Esophagus muscularis mucosa (tissue), 4 donors: ENCODE data around the gene LRFN2. TPM values are rescaled to one million over a fixed set of nuclear protein-coding genes. Genes with fewer than 3 reads are reported as not detected.

Experiments
- DNase-seq: peaks from one replicate; pipeline ENCODE4 v3.0.0-alpha.2; 2017; ENCODE audit errors: extremely low spot score
- H3K27ac ChIP-seq, 4 donors: fragments of 200-600 bp; sonication (generic); replicated peaks in 1 of 4; 1 replicate in 3 of 4; 2 replicates in 1 of 4; pipeline ENCODE4 v1.5.1; 2016 to 2019; ENCODE audit warnings: mild to moderate bottlenecking in 1 of 4
- H3K27me3 ChIP-seq, 4 donors: fragments of 200-600 bp; sonication (generic); one replicate each; pipeline versions ENCODE4 v1.5.1 to v1.6.0; 2016 to 2019
- H3K36me3 ChIP-seq, 4 donors: fragments of 200-600 bp; sonication (generic); one replicate each; pipeline ENCODE4 v1.5.1; 2016 to 2019
- H3K4me1 ChIP-seq, 4 donors: fragments of 200-600 bp; sonication (generic); one replicate each; pipeline ENCODE4 v1.5.1; 2016 to 2019
- H3K4me3 ChIP-seq, 4 donors: fragments of 200-600 bp; sonication (generic); 1 replicate in 2 of 4; 2 replicates in 2 of 4; pipeline ENCODE4 v1.5.1; 2016 to 2019; ENCODE audit warnings: mild to moderate bottlenecking in 4 of 4, moderate library complexity in 1 of 4
- H3K9me3 ChIP-seq, 4 donors: fragments of 200-600 bp; sonication (generic); 1 replicate in 3 of 4; 2 replicates in 1 of 4; pipeline ENCODE4 v1.5.1; 2016 to 2019
- EP300 ChIP-seq: sonication (generic); formaldehyde crosslinking; IDR thresholded peaks from one replicate; pipeline ENCODE4 v1.6.1; 2017; ENCODE audit warnings: antibody characterized with exemption
- POLR2A ChIP-seq: fragments of 450-650 bp; IDR thresholded peaks from one replicate; pipeline ENCODE4 v1.6.1; 2017; ENCODE audit warnings: antibody characterized with exemption, moderate library complexity, mild to moderate bottlenecking, low read depth
- POLR2AphosphoS5 ChIP-seq, 2 donors: sonication (generic); formaldehyde crosslinking; IDR thresholded peaks; one replicate each; pipeline ENCODE4 v1.6.1; 2017; ENCODE audit warnings: antibody characterized with exemption in 2 of 2
- WGBS: methylation state at CpG from one replicate; pipeline ENCODE4 v1.1.5; 2018; 5-methylcytosine and 5-hydroxymethylcytosine counted together
- intact Hi-C: fragments of 100-400 bp; cut with DNase I; formaldehyde crosslinking; loops from one replicate; pipeline ENCODE4 v1.15.1; 2023
- total RNA-seq, 4 donors: library from RNA; depleted of rRNA; stranded (reverse); fragments of >200 nt; gene quantifications; one replicate each; pipeline versions ENCODE4 v1.1.0 to v1.2.1, GENCODE V29; 2016
- TF ChIP-seq, protein P1 (sequence below), 3 experiments: fragments of 200-600 bp in 2 of 3; fragments of 450-650 bp in 1 of 3; sonication (generic) in 2 of 3; IDR thresholded peaks; one replicate each; pipeline ENCODE4 v1.5.1; 2017 to 2019; ENCODE audit warnings: antibody characterized with exemption in 3 of 3, mild to moderate bottlenecking in 2 of 3, moderate library complexity in 1 of 3

LRFN2 gene
- total RNA-seq, 4 donors from 2014 or later: 0.11 TPM; not detected in 3

DNA sequence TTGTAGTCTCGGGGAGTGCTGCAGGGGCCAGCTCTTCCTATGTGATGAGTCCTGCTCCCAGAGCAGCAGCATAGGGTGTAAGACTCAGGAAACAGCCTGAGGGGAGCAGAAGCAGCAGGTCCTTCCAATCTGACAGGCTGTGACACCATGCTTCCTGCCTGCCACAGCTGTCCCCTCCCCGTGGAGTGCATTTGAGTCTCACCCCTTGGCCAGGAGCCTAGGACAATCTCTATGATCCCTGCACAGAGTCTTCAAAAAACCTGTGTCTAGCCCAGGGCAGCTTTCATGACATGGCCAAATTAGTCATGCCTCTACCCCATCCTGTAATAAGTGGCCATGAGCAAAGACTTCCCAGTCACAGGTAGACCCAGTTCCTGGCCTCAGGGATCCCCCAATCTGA, 23.1 kb upstream of the LRFN2 start:
- Histone ChIP-seq H3K4me3 (no peak overlapping the region), H3K4me1 (no peaks in the 10 kb centered on the region), H3K27me3 (peaks cover 0 to 53% (median 0%) of the 10 kb centered on the region in 4 donors), H3K27ac (no peak overlapping the region), H3K9me3 (no peaks in the 10 kb centered on the region), H3K36me3 (no peaks in the 10 kb centered on the region)
- TF ChIP-seq POLR2AphosphoS5 (IDR thresholded peaks at IDR 0.05) (no peak), EP300 (no peak), POLR2A (no peak)
- TF ChIP-seq, protein P1, sequence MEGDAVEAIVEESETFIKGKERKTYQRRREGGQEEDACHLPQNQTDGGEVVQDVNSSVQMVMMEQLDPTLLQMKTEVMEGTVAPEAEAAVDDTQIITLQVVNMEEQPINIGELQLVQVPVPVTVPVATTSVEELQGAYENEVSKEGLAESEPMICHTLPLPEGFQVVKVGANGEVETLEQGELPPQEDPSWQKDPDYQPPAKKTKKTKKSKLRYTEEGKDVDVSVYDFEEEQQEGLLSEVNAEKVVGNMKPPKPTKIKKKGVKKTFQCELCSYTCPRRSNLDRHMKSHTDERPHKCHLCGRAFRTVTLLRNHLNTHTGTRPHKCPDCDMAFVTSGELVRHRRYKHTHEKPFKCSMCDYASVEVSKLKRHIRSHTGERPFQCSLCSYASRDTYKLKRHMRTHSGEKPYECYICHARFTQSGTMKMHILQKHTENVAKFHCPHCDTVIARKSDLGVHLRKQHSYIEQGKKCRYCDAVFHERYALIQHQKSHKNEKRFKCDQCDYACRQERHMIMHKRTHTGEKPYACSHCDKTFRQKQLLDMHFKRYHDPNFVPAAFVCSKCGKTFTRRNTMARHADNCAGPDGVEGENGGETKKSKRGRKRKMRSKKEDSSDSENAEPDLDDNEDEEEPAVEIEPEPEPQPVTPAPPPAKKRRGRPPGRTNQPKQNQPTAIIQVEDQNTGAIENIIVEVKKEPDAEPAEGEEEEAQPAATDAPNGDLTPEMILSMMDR (IDR thresholded peaks at IDR 0.05): no peak
- intact Hi-C loops: no loop called here
- 60% methylated on average over 1 of the region's 2 CpGs for WGBS
- DNase-seq: no peak

GRCh38 chr6:40606981-40607380, 19.8 kb upstream of the LRFN2 start:
- H3K4me3 ChIP-seq: no peak overlapping the region

DNA sequence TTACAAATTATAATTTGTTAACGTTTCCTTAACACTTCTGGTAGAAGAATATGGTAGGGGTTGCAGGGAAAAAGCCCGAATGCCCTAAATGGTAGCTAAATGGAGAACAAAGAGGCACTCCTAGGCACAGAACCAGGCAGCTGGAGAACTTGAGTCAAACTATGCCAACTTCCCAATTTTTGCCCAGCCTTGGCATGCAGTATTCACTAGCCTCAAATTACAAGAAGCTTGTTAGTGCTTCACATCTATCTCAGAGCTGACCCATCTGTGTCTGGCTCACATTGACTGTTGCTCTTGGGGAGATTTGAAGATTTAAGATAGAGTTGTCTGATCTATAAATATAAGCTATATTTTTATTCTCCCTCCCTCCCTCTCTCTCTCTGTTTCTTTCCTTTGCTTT, 19.4 kb upstream of the LRFN2 start:
- Histone ChIP-seq H3K36me3 (no peaks in the 10 kb centered on the region), H3K27me3 (peaks cover 0 to 60% (median 0%) of the 10 kb centered on the region in 4 donors), H3K27ac (no peak overlapping the region), H3K9me3 (no peaks in the 10 kb centered on the region), H3K4me1 (no peaks in the 10 kb centered on the region), H3K4me3 (no peak overlapping the region)
- WGBS: 85% methylated on average over 2 of the region's 2 CpGs
- no peak for TF ChIP-seq POLR2AphosphoS5 (IDR thresholded peaks at IDR 0.05)
- no peak for TF ChIP-seq EP300
- TF ChIP-seq, protein P1 (IDR thresholded peaks at IDR 0.05): no peak
- TF ChIP-seq POLR2A: no peak
- intact Hi-C loops: no loop called here
- DNase-seq: no peak

More at GRCh38 chr6:40606981-40607380, 19.8 kb upstream of the LRFN2 start:
- no peaks in the 10 kb centered on the region for H3K36me3 ChIP-seq
- H3K4me1 ChIP-seq: no peaks in the 10 kb centered on the region
- intact Hi-C loops: no loop called here
- WGBS: 86% methylated on average over 4 of the region's 4 CpGs
- H3K27ac ChIP-seq: no peak overlapping the region
- DNase-seq: no peak
- peaks cover 0 to 60% (median 0%) of the 10 kb centered on the region in 4 donors for H3K27me3 ChIP-seq
- no peaks in the 10 kb centered on the region for H3K9me3 ChIP-seq
- no peak for TF ChIP-seq EP300
- TF ChIP-seq POLR2AphosphoS5 (IDR thresholded peaks at IDR 0.05): no peak
- TF ChIP-seq POLR2A: no peak
- TF ChIP-seq, protein P1 (IDR thresholded peaks at IDR 0.05): no peak

DNA sequence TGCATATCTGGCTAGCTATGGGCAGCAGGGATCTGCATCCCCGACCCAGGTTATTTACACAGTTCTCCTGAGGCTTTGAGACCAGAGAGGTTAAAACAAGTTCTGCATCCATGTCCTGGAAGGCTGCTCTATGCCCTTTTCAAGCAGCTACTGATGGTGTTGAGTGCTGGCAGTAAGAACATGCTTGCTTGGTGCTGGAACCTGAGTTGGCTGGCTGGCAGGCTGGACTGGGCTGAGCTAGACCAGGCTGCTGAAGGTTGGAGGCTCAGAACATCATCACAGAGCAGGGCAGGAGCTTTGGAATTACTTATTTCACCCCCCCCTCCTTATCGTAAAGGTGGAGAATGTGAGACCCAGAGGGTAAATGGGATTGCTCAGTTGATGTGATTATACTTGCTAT, 16.9 kb upstream of the LRFN2 start:
- Histone ChIP-seq H3K9me3 (no peaks in the 10 kb centered on the region), H3K27ac (no peak overlapping the region), H3K4me1 (no peaks in the 10 kb centered on the region), H3K36me3 (no peaks in the 10 kb centered on the region), H3K27me3 (peaks cover 0 to 62% (median 4%) of the 10 kb centered on the region in 4 donors), H3K4me3 (no peak overlapping the region)
- intact Hi-C loops: no loop called here
- no peak for DNase-seq
- WGBS: 75% methylated on average over 2 of the region's 2 CpGs
- TF ChIP-seq, protein P1 (IDR thresholded peaks at IDR 0.05): no peak
- no peak for TF ChIP-seq POLR2AphosphoS5 (IDR thresholded peaks at IDR 0.05)
- no peak for TF ChIP-seq EP300
- TF ChIP-seq POLR2A: no peak

DNA sequence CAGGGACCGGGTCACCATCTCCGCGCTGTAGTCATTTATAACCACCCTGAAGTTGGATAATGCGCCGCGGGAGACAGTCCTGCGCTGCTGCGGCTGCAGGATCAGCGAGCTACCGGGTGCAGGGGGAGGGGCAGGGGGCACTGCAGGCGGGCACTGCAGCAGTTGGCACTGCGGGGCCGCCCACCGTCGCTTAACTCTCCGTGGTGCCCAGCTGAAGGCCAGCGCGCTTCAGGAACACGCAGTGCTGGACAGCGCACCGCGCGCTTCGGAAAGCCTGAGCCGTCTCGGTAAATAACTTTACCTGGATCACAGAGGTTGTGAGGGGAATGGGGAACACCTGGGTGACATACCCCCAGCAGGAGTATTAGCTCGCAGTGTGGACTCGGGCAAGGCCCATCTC, 12.4 kb upstream of the LRFN2 start:
- no peak for TF ChIP-seq POLR2AphosphoS5 (IDR thresholded peaks at IDR 0.05)
- no peak for TF ChIP-seq EP300
- TF ChIP-seq, protein P1 (IDR thresholded peaks at IDR 0.05): no peak
- Histone ChIP-seq H3K27ac (no peak overlapping the region), H3K36me3 (no peaks in the 10 kb centered on the region), H3K9me3 (no peaks in the 10 kb centered on the region), H3K4me3 (no peak overlapping the region), H3K4me1 (no peaks in the 10 kb centered on the region), H3K27me3 (peaks cover 0 to 81% (median 4%) of the 10 kb centered on the region in 4 donors)
- intact Hi-C loops: no loop called here
- DNase-seq: no peak
- WGBS: 54% methylated on average over 12 of the region's 28 CpGs
